ENCODE measurements around the gene FOXJ1. TPM values are rescaled to one million over a fixed set of nuclear protein-coding genes. Genes with fewer than 3 reads are reported as not detected.

The FOXJ1 gene
- total RNA-seq, 1 donor: not detected

DNA sequence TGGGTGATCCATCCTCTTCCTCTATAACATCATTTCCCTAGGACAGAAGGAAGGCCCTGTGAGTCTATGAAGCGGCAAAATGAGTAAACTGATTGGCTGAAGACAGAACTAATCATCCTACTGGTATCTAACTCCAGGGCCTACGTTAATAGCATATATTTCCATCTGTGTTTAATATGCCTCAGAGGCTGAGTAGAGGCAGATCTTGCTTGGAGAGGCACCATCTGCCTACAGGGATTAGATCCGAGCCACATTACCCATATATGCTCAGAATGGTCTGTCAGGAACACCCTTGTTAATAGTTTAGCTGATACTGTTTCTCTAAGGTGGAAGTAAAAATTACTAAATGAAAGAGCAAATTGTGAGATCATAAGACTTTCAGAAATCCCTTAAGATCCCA, 13.2 kb upstream of the FOXJ1 start:
- TF ChIP-seq CTCF (IDR thresholded peaks at IDR 0.05; ENCODE audit: insufficient read depth, low read length): no peak
- H3K4me3 ChIP-seq (ENCODE audit: low read depth, low read length): no peak overlapping the region
- DNase-seq (ENCODE audit: low read depth): no peak

- no peak overlapping the region for H3K4me3 ChIP-seq (ENCODE audit: low read depth, low read length)
- peak; percentile 41 for TF ChIP-seq CTCF (IDR thresholded peaks at IDR 0.05; ENCODE audit: insufficient read depth, low read length)
- DNase-seq (ENCODE audit: low read depth): peak; percentile 54
Measured at GRCh38 chr17:76153640-76154039, 12.6 kb upstream of the FOXJ1 start.

GRCh38 chr17:76153202-76153601, 12.2 kb upstream of the FOXJ1 start:
- no peak for DNase-seq (ENCODE audit: low read depth)
- no peak overlapping the region for H3K4me3 ChIP-seq (ENCODE audit: low read depth, low read length)
- no peak for TF ChIP-seq CTCF (IDR thresholded peaks at IDR 0.05; ENCODE audit: insufficient read depth, low read length)

GRCh38 chr17:76152591-76152990, 11.5 kb upstream of the FOXJ1 start:
- TF ChIP-seq CTCF (IDR thresholded peaks at IDR 0.05; ENCODE audit: insufficient read depth, low read length): no peak
- H3K4me3 ChIP-seq (ENCODE audit: low read depth, low read length): no peak overlapping the region
- DNase-seq (ENCODE audit: low read depth): no peak

DNA sequence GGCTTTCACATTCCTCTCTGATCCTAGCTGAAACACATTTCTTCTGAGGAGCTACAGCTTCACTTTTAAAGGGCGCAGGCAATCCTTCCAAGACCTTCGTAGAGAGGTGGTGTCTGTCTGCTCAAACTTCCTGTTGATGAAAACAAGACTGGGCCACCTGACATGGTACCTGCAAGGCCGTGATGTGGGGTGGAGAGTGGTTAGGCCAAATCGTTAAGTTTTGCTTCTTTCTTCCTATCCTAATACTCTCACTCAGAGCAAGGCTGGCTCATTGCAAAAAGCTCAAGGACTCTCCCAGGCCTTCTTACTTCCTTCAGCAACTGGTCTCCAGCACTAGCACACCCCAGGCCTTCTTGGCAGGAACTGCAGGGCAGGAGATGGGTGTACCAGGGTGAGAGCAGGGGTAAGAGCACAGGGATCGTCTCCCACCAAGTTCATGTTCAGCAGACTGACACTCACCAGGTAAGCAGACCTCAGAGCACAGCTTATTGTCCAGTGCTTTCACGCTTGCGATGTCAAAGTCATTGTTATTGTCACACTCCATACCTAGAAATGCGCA, 10.9 kb upstream of the FOXJ1 start:
- no peak for DNase-seq (ENCODE audit: low read depth)
- H3K4me3 ChIP-seq (ENCODE audit: low read depth, low read length): no peak overlapping the region
- TF ChIP-seq CTCF (IDR thresholded peaks at IDR 0.05; ENCODE audit: insufficient read depth, low read length): no peak

DNA sequence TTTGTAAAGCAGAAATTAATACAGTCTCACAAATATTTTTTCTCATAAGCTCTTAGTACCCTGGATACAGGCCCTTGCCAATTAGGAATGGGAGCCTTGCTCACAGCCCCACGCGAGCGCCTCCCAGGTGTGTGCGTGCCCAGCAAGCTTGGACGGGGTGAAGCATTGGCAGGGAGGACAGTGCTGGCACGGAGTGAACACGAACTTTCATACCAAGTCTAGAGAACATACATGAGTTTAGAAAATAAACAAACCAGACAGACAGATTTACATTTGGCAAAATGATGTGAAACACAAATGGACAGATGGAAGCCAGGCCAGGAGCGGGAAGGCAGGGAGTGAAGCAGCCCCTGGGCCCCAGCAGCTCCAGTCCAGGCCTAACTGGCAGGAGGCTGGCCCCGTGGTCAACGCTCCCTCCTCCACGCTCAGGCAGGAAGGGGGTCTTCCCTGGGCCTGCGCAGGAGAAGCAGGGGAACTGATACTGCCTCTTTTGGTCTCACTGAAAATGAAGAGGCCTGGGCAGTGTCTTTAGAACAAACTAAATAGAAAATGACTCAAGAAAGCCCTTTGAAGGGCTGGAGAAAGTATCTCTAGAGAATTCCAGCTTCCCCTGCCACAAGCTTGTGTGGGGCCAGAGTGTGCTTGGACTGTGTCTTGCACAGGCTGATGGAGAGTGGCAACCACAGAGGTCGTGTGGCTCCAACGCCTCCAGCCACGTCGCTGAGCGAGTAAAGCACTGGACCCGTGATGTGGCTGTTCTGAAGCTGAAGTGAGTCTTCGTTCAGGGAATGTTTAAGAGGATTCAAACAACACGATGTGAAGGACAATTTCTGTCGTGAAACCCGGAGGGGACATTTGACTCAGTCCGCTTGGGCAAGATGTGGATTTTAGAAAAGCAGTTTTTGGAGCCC, 9.9 kb upstream of the FOXJ1 start:
- no peak for TF ChIP-seq CTCF (IDR thresholded peaks at IDR 0.05; ENCODE audit: insufficient read depth, low read length)
- H3K4me3 ChIP-seq (ENCODE audit: low read depth, low read length): no peak overlapping the region
- DNase-seq (ENCODE audit: low read depth): no peak

All from fibroblast of the aortic adventitia (primary cell).